GM06990 (cell line): Measurements from ENCODE around the gene HAUS8.
"Not testable (repeated sequence)": the region's sequence is repeated elsewhere in the genome, so short reads cannot be mapped to it uniquely, and the experiment has no call there.

Source experiments
- DNase-seq: peaks from one replicate; pipeline ENCODE4 v3.0.0-alpha.2; 2011; ENCODE audit not compliant: insufficient read length; ENCODE audit errors: extremely low read depth
- H3K27me3 ChIP-seq: replicated peaks from 2 replicates; pipeline ENCODE4 v1.6.0; 2011; ENCODE audit warnings: low read length; ENCODE audit not compliant: control insufficient read depth, insufficient read depth
- H3K36me3 ChIP-seq: 2 replicates; pipeline ENCODE4 v1.5.1; 2011; ENCODE audit warnings: low read length; ENCODE audit not compliant: control insufficient read depth, insufficient read depth
- H3K4me3 ChIP-seq: replicated peaks from 2 replicates; pipeline ENCODE4 v1.5.1; 2011; ENCODE audit warnings: low read depth, mild to moderate bottlenecking, control low read depth, low read length
- TF ChIP-seq, protein P1 (sequence below): IDR thresholded peaks from 2 replicates; pipeline ENCODE4 v1.5.1; 2011; ENCODE audit warnings: low read length, control low read depth, mild to moderate bottlenecking, inconsistent platforms; ENCODE audit not compliant: insufficient read depth, poor library complexity, severe bottlenecking

HAUS8 gene

GRCh38 chr19:17026706-17027534 is 48.3 kb downstream of the HAUS8 start, which contains the start of gene CPAMD8:
Gene CPAMD8 (minus strand): TSS chr19:17026810. CDS start chr19:17026642, 168 bp downstream.
- TF ChIP-seq, protein P1, sequence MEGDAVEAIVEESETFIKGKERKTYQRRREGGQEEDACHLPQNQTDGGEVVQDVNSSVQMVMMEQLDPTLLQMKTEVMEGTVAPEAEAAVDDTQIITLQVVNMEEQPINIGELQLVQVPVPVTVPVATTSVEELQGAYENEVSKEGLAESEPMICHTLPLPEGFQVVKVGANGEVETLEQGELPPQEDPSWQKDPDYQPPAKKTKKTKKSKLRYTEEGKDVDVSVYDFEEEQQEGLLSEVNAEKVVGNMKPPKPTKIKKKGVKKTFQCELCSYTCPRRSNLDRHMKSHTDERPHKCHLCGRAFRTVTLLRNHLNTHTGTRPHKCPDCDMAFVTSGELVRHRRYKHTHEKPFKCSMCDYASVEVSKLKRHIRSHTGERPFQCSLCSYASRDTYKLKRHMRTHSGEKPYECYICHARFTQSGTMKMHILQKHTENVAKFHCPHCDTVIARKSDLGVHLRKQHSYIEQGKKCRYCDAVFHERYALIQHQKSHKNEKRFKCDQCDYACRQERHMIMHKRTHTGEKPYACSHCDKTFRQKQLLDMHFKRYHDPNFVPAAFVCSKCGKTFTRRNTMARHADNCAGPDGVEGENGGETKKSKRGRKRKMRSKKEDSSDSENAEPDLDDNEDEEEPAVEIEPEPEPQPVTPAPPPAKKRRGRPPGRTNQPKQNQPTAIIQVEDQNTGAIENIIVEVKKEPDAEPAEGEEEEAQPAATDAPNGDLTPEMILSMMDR: no peak
- no peaks in the 10 kb centered on the region; the same call in none of the 2 replicates for H3K27me3 ChIP-seq
- no peaks in the 10 kb centered on the region for H3K36me3 ChIP-seq
- DNase-seq: no peak
- no peak within 1 kb of the TSS for H3K4me3 ChIP-seq

GRCh38 chr19:17025991-17026658 is 49.1 kb downstream of the HAUS8 start:
- Histone ChIP-seq H3K36me3 (no peaks in the 10 kb centered on the region), H3K27me3 (no peaks in the 10 kb centered on the region; the same call in none of the 2 replicates), H3K4me3 (no peak overlapping the region)
- no peak for DNase-seq
- TF ChIP-seq, protein P1: no peak

- TF ChIP-seq, protein P1: no peak
- H3K4me3 ChIP-seq: no peak overlapping the region
- DNase-seq: no peak
Observed at GRCh38 chr19:17025361-17025760, 49.9 kb downstream of the HAUS8 start.

GRCh38 chr19:17024941-17025340 is 50.3 kb downstream of the HAUS8 start:
- H3K27me3 ChIP-seq, H3K4me3 ChIP-seq, H3K36me3 ChIP-seq, DNase-seq: not testable (repeated sequence)

More at GRCh38 chr19:17025361-17025760, 49.9 kb downstream of the HAUS8 start:
- no peaks in the 10 kb centered on the region; the same call in none of the 2 replicates for H3K27me3 ChIP-seq
- no peaks in the 10 kb centered on the region for H3K36me3 ChIP-seq

DNA sequence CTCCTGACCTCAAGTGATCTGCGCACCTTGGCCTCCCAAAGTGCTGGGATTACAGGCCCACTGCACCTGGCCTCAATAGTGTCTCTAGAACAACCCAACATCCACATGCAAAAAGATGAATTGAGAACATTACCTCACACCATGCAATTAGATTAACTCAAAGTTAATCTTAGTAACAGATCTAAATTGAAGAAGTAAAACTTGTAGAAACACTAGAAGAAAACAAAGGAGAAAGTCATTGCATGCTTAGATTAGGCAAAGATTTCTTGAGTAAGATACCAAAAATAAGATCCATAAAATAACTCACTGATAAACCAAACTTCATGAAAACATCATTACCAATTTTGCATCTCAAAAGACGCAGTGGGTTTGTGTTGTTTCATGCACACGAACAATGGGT is 51.4 kb downstream of the HAUS8 start:
- TF ChIP-seq, protein P1: no peak
- Histone ChIP-seq H3K36me3 (no peaks in the 10 kb centered on the region), H3K4me3 (no peak overlapping the region), H3K27me3 (no peaks in the 10 kb centered on the region; the same call in none of the 2 replicates)
- DNase-seq: no peak

GRCh38 chr19:17022738-17023137 is 52.5 kb downstream of the HAUS8 start:
- no peak for DNase-seq
- no peaks in the 10 kb centered on the region; the same call in none of the 2 replicates for H3K27me3 ChIP-seq
- TF ChIP-seq, protein P1: no peak
- no peak overlapping the region for H3K4me3 ChIP-seq
- H3K36me3 ChIP-seq: no peaks in the 10 kb centered on the region
